Ishikawa (cell line): ENCODE data around the gene TAF15.

Experiments used
- CEBPB ChIP-seq: IDR thresholded peaks from 2 replicates; pipeline ENCODE4 v1.6.1; 2012
- CREB1 ChIP-seq: IDR thresholded peaks from 2 replicates; pipeline ENCODE4 v1.6.1; 2012; ENCODE audit warnings: low read depth
- EGR1 ChIP-seq: IDR thresholded peaks from 2 replicates; pipeline ENCODE4 v1.6.1; 2012
- EP300 ChIP-seq: IDR thresholded peaks from 2 replicates; pipeline ENCODE4 v1.6.1; 2012; ENCODE audit warnings: borderline replicate concordance
- FOXM1 ChIP-seq: IDR thresholded peaks from 2 replicates; pipeline ENCODE4 v1.6.1; 2012; ENCODE audit warnings: low read depth, borderline replicate concordance
- MAX ChIP-seq: IDR thresholded peaks from 2 replicates; pipeline ENCODE4 v1.6.1; 2012
- NFIC ChIP-seq: IDR thresholded peaks from 2 replicates; pipeline ENCODE4 v1.6.1; 2012
- RAD21 ChIP-seq: IDR thresholded peaks from 2 replicates; pipeline ENCODE4 v1.6.1; 2012; ENCODE audit warnings: low read depth
- REST ChIP-seq: IDR thresholded peaks from 2 replicates; pipeline ENCODE4 v1.6.1; 2012; ENCODE audit warnings: low read depth, mild to moderate bottlenecking
- TAF1 ChIP-seq: IDR thresholded peaks from 2 replicates; pipeline ENCODE4 v1.6.1; 2012; ENCODE audit warnings: low read depth, mild to moderate bottlenecking
- TCF12 ChIP-seq: IDR thresholded peaks from 2 replicates; pipeline ENCODE4 v1.6.1; 2012; ENCODE audit warnings: low read depth
- TEAD4 ChIP-seq: IDR thresholded peaks from 2 replicates; pipeline ENCODE4 v1.6.1; 2012
- USF1 ChIP-seq: IDR thresholded peaks from 2 replicates; pipeline ENCODE4 v1.6.1; 2012
- YY1 ChIP-seq: IDR thresholded peaks from 2 replicates; pipeline ENCODE4 v1.6.1; 2012; ENCODE audit warnings: low read depth
- ZBTB7A ChIP-seq: IDR thresholded peaks from 2 replicates; pipeline ENCODE4 v1.6.1; 2012; ENCODE audit warnings: low read depth

The TAF15 gene

GRCh38 chr17:35844547-35844946 lies 35.3 kb downstream of the TAF15 start:
- no peak for TF ChIP-seq CREB1
- no peak for TF ChIP-seq NFIC
- TF ChIP-seq YY1 = no peak
- TF ChIP-seq REST = no peak
- TF ChIP-seq EP300 = no peak
- no peak for TF ChIP-seq TCF12
- no peak for TF ChIP-seq ZBTB7A
- no peak for TF ChIP-seq TAF1
- TF ChIP-seq FOXM1 = no peak
- TF ChIP-seq TEAD4 = no peak
- no peak for TF ChIP-seq USF1
- TF ChIP-seq MAX = no peak
- TF ChIP-seq CEBPB = no peak
- TF ChIP-seq EGR1 = no peak
- TF ChIP-seq RAD21 = no peak

- TF ChIP-seq TCF12 (no peak), EP300 (no peak), CREB1 (no peak), REST (no peak), USF1 (no peak), NFIC (no peak), FOXM1 (no peak)
Measured at GRCh38 chr17:35846055-35846809, 36.9 kb downstream of the TAF15 start.

GRCh38 chr17:35847006-35847405 lies 37.7 kb downstream of the TAF15 start:
- TF ChIP-seq RAD21 (no peak), TAF1 (no peak), FOXM1 (no peak), NFIC (no peak)

GRCh38 chr17:35847633-35848373 lies 38.5 kb downstream of the TAF15 start:
- TF ChIP-seq CREB1 (no peak), REST (no peak), RAD21 (no peak), YY1 (no peak), NFIC (no peak), USF1 (no peak), TCF12 (no peak), FOXM1 (no peak), MAX (no peak), EGR1 (no peak), ZBTB7A (no peak), EP300 (no peak), TEAD4 (no peak), CEBPB (no peak), TAF1 (no peak)
